ENCODE measurements around the gene MRPS22. TPM values are rescaled to one million over a fixed set of nuclear protein-coding genes. Genes with fewer than 3 reads are reported as not detected.
"Not testable (repeated sequence)": the region's sequence is repeated elsewhere in the genome, so short reads cannot be mapped to it uniquely, and the experiment has no call there.

The MRPS22 gene
- total RNA-seq, 3 donors from 2014 or later = 39.4 to 52.0 (median 46.4) TPM

DNA sequence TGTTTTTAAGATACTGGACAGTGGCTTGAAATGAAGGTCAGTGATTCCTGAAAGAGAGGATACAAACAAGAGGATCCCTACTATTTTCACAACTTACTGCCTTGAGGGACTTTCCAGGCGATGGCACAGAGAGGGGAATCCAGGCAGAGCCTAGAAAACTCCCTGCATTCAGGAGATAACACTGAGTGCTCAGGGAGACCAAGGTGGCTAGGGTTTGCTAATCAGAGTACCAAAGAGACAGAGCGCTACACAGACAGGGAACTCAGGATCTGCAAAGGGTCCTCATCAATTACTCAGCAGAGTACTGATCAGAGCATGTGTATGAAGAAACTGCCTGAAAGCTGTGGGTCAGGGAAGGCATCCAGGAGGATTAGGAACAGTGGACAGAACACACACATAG, 11.7 kb upstream of the MRPS22 start:
- no peaks in the 10 kb centered on the region for H3K36me3 ChIP-seq (ENCODE audit: low read depth)
- no peaks in the 10 kb centered on the region for H3K9me3 ChIP-seq
- peaks cover 6% of the 10 kb centered on the region for H3K4me1 ChIP-seq (ENCODE audit: low read depth)
- DNase-seq (no peak), ATAC-seq (no peak)
- H3K4me3 ChIP-seq = no peak overlapping the region
- TF ChIP-seq, protein P1, sequence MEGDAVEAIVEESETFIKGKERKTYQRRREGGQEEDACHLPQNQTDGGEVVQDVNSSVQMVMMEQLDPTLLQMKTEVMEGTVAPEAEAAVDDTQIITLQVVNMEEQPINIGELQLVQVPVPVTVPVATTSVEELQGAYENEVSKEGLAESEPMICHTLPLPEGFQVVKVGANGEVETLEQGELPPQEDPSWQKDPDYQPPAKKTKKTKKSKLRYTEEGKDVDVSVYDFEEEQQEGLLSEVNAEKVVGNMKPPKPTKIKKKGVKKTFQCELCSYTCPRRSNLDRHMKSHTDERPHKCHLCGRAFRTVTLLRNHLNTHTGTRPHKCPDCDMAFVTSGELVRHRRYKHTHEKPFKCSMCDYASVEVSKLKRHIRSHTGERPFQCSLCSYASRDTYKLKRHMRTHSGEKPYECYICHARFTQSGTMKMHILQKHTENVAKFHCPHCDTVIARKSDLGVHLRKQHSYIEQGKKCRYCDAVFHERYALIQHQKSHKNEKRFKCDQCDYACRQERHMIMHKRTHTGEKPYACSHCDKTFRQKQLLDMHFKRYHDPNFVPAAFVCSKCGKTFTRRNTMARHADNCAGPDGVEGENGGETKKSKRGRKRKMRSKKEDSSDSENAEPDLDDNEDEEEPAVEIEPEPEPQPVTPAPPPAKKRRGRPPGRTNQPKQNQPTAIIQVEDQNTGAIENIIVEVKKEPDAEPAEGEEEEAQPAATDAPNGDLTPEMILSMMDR (IDR thresholded peaks at IDR 0.05) = no peak
- intact Hi-C loops (cut with DNase I, micrococcal nuclease) = loop anchor here in 1 of 2 donors (5.0 kb wide), 1 partner anchor 220 kb away; no protein-coding TSS in a partner anchor

DNA sequence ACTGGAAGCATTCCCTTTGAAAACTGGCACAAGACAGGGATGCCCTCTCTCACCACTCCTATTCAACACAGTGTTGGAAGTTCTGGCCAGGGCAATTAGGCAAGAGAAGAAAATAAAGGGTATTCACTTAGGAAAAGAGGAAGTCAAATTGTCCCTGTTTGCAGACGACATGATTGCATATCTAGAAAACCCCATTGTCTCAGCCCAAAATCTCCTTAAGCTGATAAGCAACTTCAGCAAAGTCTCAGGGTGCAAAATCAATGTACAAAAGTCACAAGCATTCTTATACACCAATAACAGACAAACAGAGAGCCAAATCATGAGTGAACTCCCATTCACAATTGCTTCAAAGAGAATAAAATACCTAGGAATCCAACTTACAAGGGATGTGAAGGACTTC, 9.1 kb upstream of the MRPS22 start:
- not testable (repeated sequence) for DNase-seq; H3K36me3 ChIP-seq (ENCODE audit: low read depth); H3K9me3 ChIP-seq; H3K4me3 ChIP-seq; H3K4me1 ChIP-seq (ENCODE audit: low read depth); ATAC-seq
- intact Hi-C loops (cut with DNase I, micrococcal nuclease) = loop anchor here in 1 of 2 donors (5.0 kb wide), 1 partner anchor 222 kb away; no protein-coding TSS in a partner anchor

DNA sequence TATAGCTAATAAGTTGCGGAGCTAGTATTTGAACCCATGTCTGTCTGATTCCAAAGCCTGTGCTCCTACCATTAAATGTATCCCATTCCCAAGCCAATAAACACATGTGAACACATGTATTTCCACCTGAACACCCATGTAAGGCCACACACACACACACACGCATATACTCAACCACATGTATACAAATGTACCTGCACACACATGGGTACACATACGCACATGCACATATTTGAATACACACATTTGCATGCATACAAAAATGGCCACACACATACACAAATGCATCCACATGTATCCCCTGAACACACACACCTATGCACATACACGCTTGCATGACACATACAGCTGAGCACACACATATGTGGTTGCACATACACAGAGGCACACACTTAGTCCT, 5.4 kb upstream of the MRPS22 start:
- Histone ChIP-seq H3K9me3 (no peaks in the 10 kb centered on the region), H3K4me1 (ENCODE audit: low read depth) (no peaks in the 10 kb centered on the region), H3K4me3 (no peak overlapping the region), H3K36me3 (ENCODE audit: low read depth) (no peaks in the 10 kb centered on the region)
- intact Hi-C loops (cut with DNase I, micrococcal nuclease) = no loop called here
- DNase-seq = no peak
- no peak for ATAC-seq
- TF ChIP-seq, protein P1 (IDR thresholded peaks at IDR 0.05) = no peak

DNA sequence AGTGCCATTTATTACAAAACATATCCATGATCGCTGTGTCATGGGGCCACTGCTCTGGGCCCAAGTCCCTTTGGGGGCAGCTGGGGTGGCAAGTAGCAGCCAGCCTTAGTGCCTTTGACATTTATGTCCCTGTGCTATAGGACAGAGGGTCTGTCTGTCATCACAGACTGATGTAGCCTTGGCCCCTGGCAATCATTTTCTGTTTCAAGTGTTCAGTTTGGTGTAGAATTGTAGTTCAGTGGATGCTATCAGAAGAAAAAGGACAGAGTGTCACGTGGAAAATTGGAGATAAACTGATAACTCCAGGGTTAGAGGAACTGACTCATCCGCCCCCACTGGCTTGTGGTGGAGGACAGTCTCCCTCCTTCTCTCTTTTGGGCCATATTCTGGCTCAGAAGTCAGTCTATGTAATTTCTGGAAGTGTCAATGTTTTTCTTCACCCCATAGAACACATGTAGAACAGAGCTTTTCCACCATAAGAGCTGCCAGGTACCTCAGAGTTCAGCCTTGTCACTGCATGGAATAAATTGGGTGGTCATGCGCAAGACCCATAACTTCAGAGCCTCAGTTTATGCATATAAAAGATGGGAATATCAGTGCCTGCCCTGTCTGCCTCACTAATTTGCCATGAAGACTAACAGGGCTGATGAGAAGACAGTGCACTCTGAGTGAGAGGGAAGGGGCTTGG, 4.5 kb upstream of the MRPS22 start:
- H3K4me1 ChIP-seq (ENCODE audit: low read depth) = no peaks in the 10 kb centered on the region
- H3K36me3 ChIP-seq (ENCODE audit: low read depth) = no peaks in the 10 kb centered on the region
- ATAC-seq (no peak), DNase-seq (no peak)
- TF ChIP-seq, protein P1 (IDR thresholded peaks at IDR 0.05) = no peak
- H3K9me3 ChIP-seq = no peaks in the 10 kb centered on the region
- no peak overlapping the region for H3K4me3 ChIP-seq
- intact Hi-C loops (cut with DNase I, micrococcal nuclease) = no loop called here

DNA sequence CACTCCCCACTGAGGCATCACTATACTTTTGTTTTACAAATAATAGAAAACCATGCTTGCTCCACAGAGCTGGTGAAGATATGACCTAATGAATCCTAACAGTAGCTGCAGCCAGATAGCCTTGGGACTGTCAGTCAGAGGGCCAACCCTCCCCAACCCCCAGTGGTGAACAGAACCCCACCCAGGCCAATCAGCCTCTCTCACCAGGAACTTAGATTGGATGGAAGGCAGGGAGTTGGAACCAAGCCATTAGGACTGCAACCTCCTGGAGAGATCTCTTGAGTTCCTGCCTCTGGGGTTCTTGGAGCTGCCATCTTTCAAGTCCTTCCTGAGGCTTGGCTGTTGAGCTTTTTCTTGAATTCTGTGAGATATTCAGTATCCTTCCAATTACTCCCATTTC, 3.0 kb upstream of the MRPS22 start:
- intact Hi-C loops (cut with DNase I, micrococcal nuclease) = no loop called here
- TF ChIP-seq, protein P1 (IDR thresholded peaks at IDR 0.05) = no peak
- Histone ChIP-seq H3K4me1 (ENCODE audit: low read depth) (peaks cover 12% of the 10 kb centered on the region), H3K9me3 (no peaks in the 10 kb centered on the region), H3K4me3 (no peak overlapping the region), H3K36me3 (ENCODE audit: low read depth) (no peaks in the 10 kb centered on the region)
- ATAC-seq (no peak), DNase-seq (peak in 1 of 3 donors; percentile 16)

DNA sequence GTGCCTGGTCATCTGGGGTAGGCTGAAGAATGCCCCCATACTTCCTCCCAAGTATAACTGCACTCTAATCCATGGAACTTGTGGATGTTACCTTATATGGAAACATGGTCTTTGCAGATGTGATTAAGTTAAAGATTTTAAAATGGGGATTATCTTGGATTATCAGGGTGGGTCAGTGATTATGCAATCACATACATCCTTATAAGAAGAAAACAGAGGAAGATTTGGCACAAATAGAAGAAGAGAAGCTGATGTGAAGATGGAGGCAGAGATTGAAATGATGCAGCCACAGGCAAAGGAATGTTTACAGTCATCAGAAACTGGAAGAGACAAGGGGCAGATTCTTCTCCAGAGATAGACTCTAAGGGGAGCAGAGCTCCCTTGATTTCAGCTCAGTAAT, 1.8 kb upstream of the MRPS22 start:
- Histone ChIP-seq H3K4me1 (ENCODE audit: low read depth) (peaks cover 12% of the 10 kb centered on the region), H3K36me3 (ENCODE audit: low read depth) (no peaks in the 10 kb centered on the region), H3K4me3 (no peak overlapping the region), H3K9me3 (no peaks in the 10 kb centered on the region)
- ATAC-seq = no peak
- TF ChIP-seq, protein P1 (IDR thresholded peaks at IDR 0.05) = no peak
- no peak for DNase-seq
- intact Hi-C loops (cut with DNase I, micrococcal nuclease) = no loop called here
